ENCODE results near the gene OSCP1.
"Not testable (repeated sequence)": the region's sequence is repeated elsewhere in the genome, so short reads cannot be mapped to it uniquely, and the experiment has no call there.

Gene OSCP1
- 0.29 to 1.3 (median 0.92) reads per million in 4 experiments for total RNA-seq

- DNase-seq = peak; percentile 79
Observed at GRCh38 chr1:36450270-36450918, at the start of gene OSCP1. OSCP1 (minus strand) TSS chr1:36450451; CDS start chr1:36450369, 82 bp downstream.

GRCh38 chr1:36497207-36497606, 47.0 kb upstream of the OSCP1 start:
- no peak for DNase-seq

GRCh38 chr1:36494971-36495370, 44.7 kb upstream of the OSCP1 start:
- no peak for DNase-seq

GRCh38 chr1:36493524-36493923, 43.3 kb upstream of the OSCP1 start:
- no peak for DNase-seq

GRCh38 chr1:36492491-36492890, 42.2 kb upstream of the OSCP1 start:
- no peak for DNase-seq

GRCh38 chr1:36489258-36490051, 39.2 kb upstream of the OSCP1 start:
- DNase-seq = not testable (repeated sequence)

- DNase-seq = no peak
Observed at GRCh38 chr1:36487906-36488305, 37.7 kb upstream of the OSCP1 start.

- DNase-seq = not testable (repeated sequence)
Observed at GRCh38 chr1:36487336-36487725, 37.1 kb upstream of the OSCP1 start.

- DNase-seq = no peak
Observed at GRCh38 chr1:36486439-36487335, 36.4 kb upstream of the OSCP1 start.

GRCh38 chr1:36486093-36486438, 35.8 kb upstream of the OSCP1 start:
- no peak for DNase-seq

GRCh38 chr1:36484099-36484498, 33.8 kb upstream of the OSCP1 start:
- DNase-seq = no peak

GRCh38 chr1:36482724-36483388, 32.6 kb upstream of the OSCP1 start, which contains the start of gene CSF3R:
CSF3R (minus strand) TSS chr1:36482913; CDS start chr1:36479496, 3,417 bp downstream.
- no peak for DNase-seq

- DNase-seq = no peak
Observed at GRCh38 chr1:36481771-36482723, 31.8 kb upstream of the OSCP1 start.

GRCh38 chr1:36481091-36481490, 30.8 kb upstream of the OSCP1 start:
- no peak for DNase-seq

- no peak for DNase-seq
Observed at GRCh38 chr1:36480161-36480560, 29.9 kb upstream of the OSCP1 start.

- DNase-seq = no peak
Observed at GRCh38 chr1:36479505-36480051, 29.3 kb upstream of the OSCP1 start.

- DNase-seq = not testable (repeated sequence)
Observed at GRCh38 chr1:36477615-36478014, 27.4 kb upstream of the OSCP1 start.

GRCh38 chr1:36476945-36477344, 26.7 kb upstream of the OSCP1 start:
- no peak for DNase-seq

- no peak for DNase-seq
Observed at GRCh38 chr1:36475910-36476604, 25.8 kb upstream of the OSCP1 start.

- DNase-seq = no peak
Observed at GRCh38 chr1:36475341-36475740, 25.1 kb upstream of the OSCP1 start.
